ENCODE results near the gene RAB12. TPM values are rescaled to one million over a fixed set of nuclear protein-coding genes. Genes with fewer than 3 reads are reported as not detected.
A peak's percentile ranks its signal among the peaks of the same experiment; 100 is the strongest.

Gene RAB12
- total and polyA plus RNA-seq, 2 of the 13 experiments (the other 11 are each of a cell fraction or from before 2014, with no cell fraction given): 9.5 to 25.3 TPM

- no TSS peak for BruUV-seq (replicated peaks)
- Histone ChIP-seq H3K4me1 (ENCODE audit: insufficient read depth, low read length) (no peaks in the 10 kb centered on the region), H3K79me2 (ENCODE audit: insufficient read depth, low read length) (no peaks in the 10 kb centered on the region), H3K27me3 (ENCODE audit: control insufficient read depth in 1 of 2, insufficient read depth in 2 of 2, low read length in 2 of 2) (peaks cover 0 to 20% of the 10 kb centered on the region in 2 experiments; a peak in 3 of 5 replicates), H3K27ac (ENCODE audit: extremely low read length, insufficient read depth, low read length) (no peak overlapping the region), H3K36me3 (replicated peaks in 1 of 2; ENCODE audit: control insufficient read depth in 1 of 2, insufficient read depth in 2 of 2, low read length in 2 of 2) (no peaks in the 10 kb centered on the region), H4K20me1 (ENCODE audit: insufficient read depth, low read length) (no peaks in the 10 kb centered on the region), H3K9me3 (ENCODE audit: low read length) (no peaks in the 10 kb centered on the region), H3K4me3 (replicated peaks in 1 of 3; ENCODE audit: insufficient read depth in 1 of 3, low read depth in 2 of 3, low read length in 3 of 3) (no peak overlapping the region), H2AFZ (ENCODE audit: low read length) (peak overlapping the region; percentile 62), H3K9ac (ENCODE audit: insufficient read depth, low read depth, low read length) (no peak overlapping the region), H3K4me2 (ENCODE audit: low read depth, low read length) (peak overlapping the region; percentile 29; the same call in 1 of the 2 replicates)
- ATAC-seq (no peak; the same call in 2 of the 3 replicates), DNase-seq (ENCODE audit: low spot score) (no peak), FAIRE-seq (no peak)
- POLR2A ChIA-PET: no interaction called here
- WGBS (ENCODE audit: low lambda C conversion rate): 40% methylated on average over 12 of the region's 13 CpGs
- in situ Hi-C loops (cut with HindIII; ENCODE audit: extremely low pct_ligation_motif_present, low pct_unique_long_range_greater_than_20kb): no loop called here
- intact Hi-C loops (cut with micrococcal nuclease; ENCODE audit: unreplicated experiment): no loop called here
- 0 out of 2 replicates have a peak, but pooled peaks have one; percentile 53 for TF ChIP-seq ZNF616 (CRISPR knock-in tag; IDR thresholded peaks at IDR 0.05; ENCODE audit: low read depth)
- no peak for TF ChIP-seq ZHX2 (IDR thresholded peaks at IDR 0.05; ENCODE audit: low read depth)
- no peak for TF ChIP-seq ZHX2 (CRISPR knock-in tag; IDR thresholded peaks at IDR 0.05; ENCODE audit: borderline replicate concordance)
- CTCF ChIA-PET (ENCODE audit: low intra/inter-chr PET ratio, low total read pairs): no interaction called here
These were observed 76.1 kb downstream of the RAB12 start for GRCh38 chr18:8685141-8685913.

Data from HepG2 (cell line).